Effector memory CD4-positive, alpha-beta T cell (primary cell): ENCODE results near the gene SMYD1.

Source experiments
- DNase-seq, 3 donors: peaks; one replicate each; pipeline ENCODE4 v3.0.0-alpha.2; 2020
- H3K27ac ChIP-seq: 2 replicates; pipeline ENCODE4 v1.7.0; 2013; ENCODE audit warnings: mild to moderate bottlenecking, low read length, moderate library complexity; ENCODE audit not compliant: insufficient read depth, poor library complexity, severe bottlenecking
- H3K27me3 ChIP-seq: replicated peaks from 2 replicates; pipeline ENCODE4 v1.7.0; 2013; ENCODE audit warnings: mild to moderate bottlenecking, low read length; ENCODE audit not compliant: insufficient read depth, control insufficient read depth, poor library complexity, severe bottlenecking
- H3K36me3 ChIP-seq: 2 replicates; pipeline ENCODE4 v1.7.0; 2013; ENCODE audit warnings: mild to moderate bottlenecking, low read length, moderate library complexity; ENCODE audit not compliant: control insufficient read depth, insufficient read depth
- H3K4me1 ChIP-seq: 2 replicates; pipeline ENCODE4 v1.7.0; 2013; ENCODE audit warnings: low read length, mild to moderate bottlenecking; ENCODE audit not compliant: control insufficient read depth, insufficient read depth, poor library complexity, severe bottlenecking
- H3K4me3 ChIP-seq: 2 replicates; pipeline ENCODE4 v1.7.0; 2013; ENCODE audit warnings: low read length, low read depth, mild to moderate bottlenecking; ENCODE audit not compliant: insufficient read depth, poor library complexity, severe bottlenecking
- H3K9me3 ChIP-seq: 2 replicates; pipeline ENCODE4 v1.7.0; 2013; ENCODE audit warnings: mild to moderate bottlenecking, low read length, moderate library complexity; ENCODE audit not compliant: control insufficient read depth

SMYD1 gene

DNA sequence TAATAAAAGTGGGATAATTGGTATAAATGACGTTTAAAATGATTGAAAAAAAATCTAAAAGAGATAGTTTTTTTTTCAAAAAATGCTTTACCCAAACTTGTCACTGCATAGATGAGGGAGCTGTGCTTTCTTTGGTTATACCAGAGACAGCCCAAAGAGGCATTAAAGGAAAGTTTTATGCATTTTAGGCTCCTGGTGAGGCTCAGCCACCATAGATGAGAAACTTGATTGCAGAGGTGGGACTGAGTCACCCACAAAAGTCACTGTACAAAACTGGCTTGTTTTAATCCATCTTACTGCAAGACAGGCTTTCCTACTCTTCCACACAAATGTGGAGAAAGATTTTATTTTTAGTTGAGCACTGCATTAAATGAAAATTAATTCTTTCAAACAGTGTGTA is 2.4 kb downstream of the SMYD1 start:
- Histone ChIP-seq H3K27me3 (no peaks in the 10 kb centered on the region), H3K36me3 (no peaks in the 10 kb centered on the region), H3K4me1 (no peaks in the 10 kb centered on the region), H3K4me3 (no peak overlapping the region), H3K9me3 (no peaks in the 10 kb centered on the region), H3K27ac (no peak overlapping the region)
- no peak for DNase-seq

DNA sequence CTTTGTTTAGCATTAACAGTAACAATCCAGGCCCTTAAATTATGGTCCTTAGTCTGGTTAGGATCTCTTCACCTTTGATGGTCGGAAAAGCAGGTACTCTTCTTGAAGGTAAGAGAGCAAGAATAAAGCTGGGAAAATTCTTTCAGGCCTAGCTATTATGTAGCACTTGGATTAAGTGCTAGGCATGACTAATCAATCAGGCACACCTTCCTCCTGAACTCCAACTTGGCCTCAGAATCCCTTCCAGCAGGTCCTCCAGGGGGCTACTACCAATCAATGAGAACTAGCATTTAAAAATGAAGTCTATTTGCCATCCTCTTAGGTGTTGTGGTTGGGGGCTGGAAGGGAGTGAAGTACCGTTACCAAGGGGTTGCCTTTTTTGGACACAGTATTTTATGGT is 3.7 kb downstream of the SMYD1 start:
- no peak for DNase-seq
- H3K4me3 ChIP-seq = no peak overlapping the region
- H3K36me3 ChIP-seq = no peaks in the 10 kb centered on the region
- no peaks in the 10 kb centered on the region for H3K4me1 ChIP-seq
- no peak overlapping the region for H3K27ac ChIP-seq
- H3K27me3 ChIP-seq = no peaks in the 10 kb centered on the region
- no peaks in the 10 kb centered on the region for H3K9me3 ChIP-seq

- no peak for DNase-seq
- Histone ChIP-seq H3K27me3 (no peaks in the 10 kb centered on the region), H3K4me1 (no peaks in the 10 kb centered on the region), H3K36me3 (no peaks in the 10 kb centered on the region), H3K9me3 (no peaks in the 10 kb centered on the region), H3K27ac (no peak overlapping the region), H3K4me3 (no peak overlapping the region)
These were observed 6.5 kb downstream of the SMYD1 start for GRCh38 chr2:88074150-88074549.

DNA sequence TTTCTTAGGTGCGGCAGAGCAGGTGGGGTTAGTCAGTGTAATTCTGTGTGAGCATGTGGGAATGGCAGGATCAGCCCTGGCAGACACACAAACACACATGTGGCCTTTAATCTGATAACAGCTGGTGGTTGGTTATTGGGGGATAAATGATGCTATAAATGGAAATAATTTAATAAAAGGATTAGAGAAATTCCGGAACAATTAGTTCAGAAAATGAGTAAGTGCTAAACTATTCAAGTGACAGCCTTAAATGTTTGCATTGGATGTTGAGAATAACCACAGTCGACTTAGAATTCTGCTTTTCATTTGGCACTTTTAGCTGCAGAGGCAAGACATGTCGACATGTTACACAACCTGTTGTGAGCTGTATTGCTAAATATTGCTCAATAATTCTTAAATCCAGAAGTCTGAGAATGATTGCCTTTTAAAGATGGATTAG is 7.2 kb downstream of the SMYD1 start:
- H3K4me3 ChIP-seq = no peak overlapping the region
- no peak for DNase-seq
- no peak overlapping the region for H3K27ac ChIP-seq
- no peaks in the 10 kb centered on the region for H3K4me1 ChIP-seq
- no peaks in the 10 kb centered on the region for H3K9me3 ChIP-seq
- no peaks in the 10 kb centered on the region for H3K36me3 ChIP-seq
- no peaks in the 10 kb centered on the region for H3K27me3 ChIP-seq

DNA sequence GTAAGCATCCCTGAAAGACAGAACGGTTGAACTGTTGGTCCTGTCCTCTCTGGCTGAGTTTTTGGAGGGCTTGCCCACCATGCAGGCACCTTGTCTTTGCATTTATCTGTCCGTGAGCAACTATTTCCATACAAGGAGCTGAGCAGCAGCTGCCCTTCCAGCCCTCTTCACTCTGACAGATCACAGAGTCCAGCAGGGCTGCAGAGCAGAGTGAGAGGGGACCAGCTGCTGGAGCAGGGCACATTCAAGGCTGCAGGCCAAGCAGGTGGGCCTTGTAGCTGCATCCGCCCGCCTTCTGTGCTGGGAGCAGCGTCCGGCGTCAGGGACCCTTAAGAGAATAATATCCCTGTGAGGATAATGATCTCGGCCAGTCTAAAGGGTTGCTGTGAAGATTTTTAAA is 9.5 kb downstream of the SMYD1 start:
- no peaks in the 10 kb centered on the region for H3K9me3 ChIP-seq
- no peak for DNase-seq
- H3K36me3 ChIP-seq = no peaks in the 10 kb centered on the region
- no peaks in the 10 kb centered on the region for H3K4me1 ChIP-seq
- H3K27ac ChIP-seq = no peak overlapping the region
- H3K27me3 ChIP-seq = no peaks in the 10 kb centered on the region
- no peak overlapping the region for H3K4me3 ChIP-seq

DNA sequence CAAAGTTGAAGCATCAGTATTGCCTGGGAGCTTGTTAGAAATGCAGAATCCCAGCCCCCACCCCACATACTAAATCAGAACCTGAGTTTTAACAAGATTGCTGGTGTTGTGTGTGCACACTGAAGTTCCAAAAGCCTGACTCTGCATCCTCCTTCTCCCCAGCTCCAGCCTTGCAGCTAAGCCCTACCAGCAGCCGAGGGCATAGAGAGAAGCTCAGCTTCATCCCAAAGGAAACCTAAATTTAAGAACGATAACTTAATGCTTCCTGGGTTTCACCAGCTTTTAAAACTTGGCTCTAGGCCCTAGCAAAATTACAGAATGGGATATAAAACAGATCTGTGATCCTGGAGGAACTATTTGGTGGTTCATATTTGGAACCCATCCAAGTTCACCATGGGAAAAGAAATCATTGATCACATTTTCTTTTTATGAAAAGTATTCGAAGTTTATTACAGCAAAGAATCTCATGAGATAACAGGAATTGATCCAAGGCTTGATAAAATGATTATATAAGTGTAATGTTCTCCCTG is 11.1 kb downstream of the SMYD1 start:
- Histone ChIP-seq H3K4me3 (no peak overlapping the region), H3K36me3 (no peaks in the 10 kb centered on the region), H3K27me3 (no peaks in the 10 kb centered on the region), H3K9me3 (no peaks in the 10 kb centered on the region), H3K4me1 (no peaks in the 10 kb centered on the region), H3K27ac (no peak overlapping the region)
- DNase-seq = no peak

DNA sequence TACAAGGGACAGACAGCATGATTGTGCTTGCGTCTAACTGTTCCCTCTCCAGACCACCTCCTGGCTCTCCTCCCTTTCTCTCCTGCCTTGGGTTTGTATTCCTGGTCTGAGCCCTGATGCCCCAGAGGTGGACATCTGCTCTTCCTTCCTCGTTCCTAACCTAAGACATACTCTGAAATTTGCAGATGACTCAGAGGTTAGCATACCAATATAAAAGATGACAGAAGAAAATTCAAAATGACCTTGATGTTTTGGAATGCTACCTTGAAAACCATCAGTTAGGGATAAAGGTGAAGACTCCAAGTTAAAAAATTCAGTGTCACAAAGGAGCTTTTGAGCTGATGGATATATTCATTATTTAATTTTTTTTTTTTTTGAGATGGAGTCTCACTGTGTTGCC is 12.9 kb downstream of the SMYD1 start:
- H3K36me3 ChIP-seq = no peaks in the 10 kb centered on the region
- H3K4me3 ChIP-seq = no peak overlapping the region
- H3K4me1 ChIP-seq = no peaks in the 10 kb centered on the region
- H3K27me3 ChIP-seq = no peaks in the 10 kb centered on the region
- H3K27ac ChIP-seq = no peak overlapping the region
- no peak for DNase-seq
- no peaks in the 10 kb centered on the region for H3K9me3 ChIP-seq

GRCh38 chr2:88081924-88082608 is 14.4 kb downstream of the SMYD1 start:
- H3K36me3 ChIP-seq = no peaks in the 10 kb centered on the region
- no peak overlapping the region for H3K4me3 ChIP-seq
- no peak for DNase-seq

DNA sequence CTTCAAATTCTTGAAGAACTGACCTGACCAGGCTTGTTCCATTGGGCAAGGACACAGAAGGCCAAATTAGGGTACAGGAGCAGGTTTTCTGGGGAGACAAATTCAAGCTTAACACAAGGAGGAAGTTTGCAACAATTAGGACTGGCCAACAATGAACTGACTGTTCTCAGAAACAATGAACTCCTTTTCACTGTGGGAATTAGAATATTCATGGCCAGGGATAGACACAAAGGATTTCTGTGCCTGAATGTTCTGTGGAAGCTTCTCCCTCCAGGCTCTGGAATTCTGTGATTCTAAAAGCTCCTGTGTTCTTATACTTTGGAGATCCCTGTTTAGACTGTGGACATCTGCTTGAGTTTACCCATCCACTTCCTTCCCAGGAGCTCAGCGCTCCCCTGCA is 15.2 kb downstream of the SMYD1 start:
- Histone ChIP-seq H3K27ac (no peak overlapping the region), H3K4me3 (no peak overlapping the region), H3K9me3 (no peaks in the 10 kb centered on the region), H3K36me3 (no peaks in the 10 kb centered on the region), H3K4me1 (no peaks in the 10 kb centered on the region), H3K27me3 (no peaks in the 10 kb centered on the region)
- no peak for DNase-seq

More at GRCh38 chr2:88081924-88082608, 14.4 kb downstream of the SMYD1 start:
- no peaks in the 10 kb centered on the region for H3K4me1 ChIP-seq
- no peak overlapping the region for H3K27ac ChIP-seq
- H3K27me3 ChIP-seq = no peaks in the 10 kb centered on the region
- no peaks in the 10 kb centered on the region for H3K9me3 ChIP-seq

- Histone ChIP-seq H3K4me3 (no peak overlapping the region), H3K36me3 (no peaks in the 10 kb centered on the region), H3K27ac (no peak overlapping the region), H3K9me3 (no peaks in the 10 kb centered on the region), H3K27me3 (no peaks in the 10 kb centered on the region), H3K4me1 (no peaks in the 10 kb centered on the region)
- no peak for DNase-seq
These were observed 17.5 kb downstream of the SMYD1 start for GRCh38 chr2:88085099-88085498.
